ENCODE data around the gene CPLX3.
"Not testable (repeated sequence)": the region's sequence is repeated elsewhere in the genome, so short reads cannot be mapped to it uniquely, and the experiment has no call there.

CPLX3 gene

GRCh38 chr15:74826364-74826819 lies at the start of gene CPLX3:
TSS of gene CPLX3 (plus strand) at chr15:74826627. CDS start at chr15:74826704, 77 bp downstream.
- peak in 1 of 2 donors; percentile 43 for DNase-seq (ENCODE audit: low read depth in 2 of 2)

GRCh38 chr15:74776821-74777768 lies 49.3 kb upstream of the CPLX3 start:
- DNase-seq (ENCODE audit: low read depth in 2 of 2) = no peak

GRCh38 chr15:74777769-74778598 lies 48.4 kb upstream of the CPLX3 start:
- DNase-seq (ENCODE audit: low read depth in 2 of 2) = no peak

GRCh38 chr15:74778599-74778970 lies 47.8 kb upstream of the CPLX3 start:
- no peak for DNase-seq (ENCODE audit: low read depth in 2 of 2)

- DNase-seq (ENCODE audit: low read depth in 2 of 2) = no peak
Measured at GRCh38 chr15:74779162-74779648, 47.2 kb upstream of the CPLX3 start.

GRCh38 chr15:74780523-74781430 lies 45.6 kb upstream of the CPLX3 start:
- DNase-seq (ENCODE audit: low read depth in 2 of 2) = no peak

- peak; percentile 68 to 77 for DNase-seq (ENCODE audit: low read depth in 2 of 2)
Measured at GRCh38 chr15:74781431-74782258, 44.8 kb upstream of the CPLX3 start, which contains the start of gene CSK. TSS of gene CSK (plus strand) at chr15:74782080. CDS start at chr15:74798298, 16,218 bp downstream.

- DNase-seq (ENCODE audit: low read depth in 2 of 2) = peak in 1 of 2 donors; percentile 56
Measured at GRCh38 chr15:74782259-74783071, 44.0 kb upstream of the CPLX3 start.

- DNase-seq (ENCODE audit: low read depth in 2 of 2) = no peak
Measured at GRCh38 chr15:74783072-74783807, 43.2 kb upstream of the CPLX3 start.

GRCh38 chr15:74783808-74784175 lies 42.6 kb upstream of the CPLX3 start:
- DNase-seq (ENCODE audit: low read depth in 2 of 2) = no peak

- no peak for DNase-seq (ENCODE audit: low read depth in 2 of 2)
Measured at GRCh38 chr15:74784426-74785193, 41.8 kb upstream of the CPLX3 start.

GRCh38 chr15:74785194-74786032 lies 41.0 kb upstream of the CPLX3 start:
- no peak for DNase-seq (ENCODE audit: low read depth in 2 of 2)

GRCh38 chr15:74786081-74786480 lies 40.3 kb upstream of the CPLX3 start:
- not testable (repeated sequence) for DNase-seq (ENCODE audit: low read depth in 2 of 2)

- DNase-seq (ENCODE audit: low read depth in 2 of 2) = no peak
Measured at GRCh38 chr15:74786551-74787165, 39.8 kb upstream of the CPLX3 start.

- peak; percentile 73 to 80 for DNase-seq (ENCODE audit: low read depth in 2 of 2)
Measured at GRCh38 chr15:74787251-74788041, 39.0 kb upstream of the CPLX3 start.

All from stimulated activated CD4-positive, alpha-beta T cell treated with anti-CD3 and anti-CD28 coated beads, Interleukin-1b, Interleukin-23, amount 100 ng/mL, for 4 hours (primary cell).